A549 (cell line): ENCODE results near the gene RPAP3. TPM values are rescaled to one million over a fixed set of nuclear protein-coding genes. Genes with fewer than 3 reads are reported as not detected.

Experiments
- ATAC-seq, 2 experiments: fragments of 200-7000 bp in 1 of 2; fragments of >200 bp in 1 of 2; cut with Nextera tagmentation in 1 of 2; cut with Tn5 transposase in 1 of 2; 3 replicates each; pipeline versions ENCODE4 v1.8.0 to v1.9.1; 2018 to 2020; ENCODE audit warnings: mild to moderate bottlenecking in 1 of 2, moderate library complexity in 1 of 2
- CTCF ChIA-PET: fragments of 300-600 bp; sonication (Branson Sonifier 250); formaldehyde crosslinking; extraction: SDS; loops from one replicate; lab custom pipeline; 2021; ENCODE audit warnings: antibody characterized with exemption, inconsistent platforms; lab: Yijun Ruan, JAX
- POLR2A ChIA-PET: fragments of 350-600 bp; formaldehyde crosslinking; extraction: SDS; loops from one replicate; lab custom pipeline; 2021; ENCODE audit warnings: antibody characterized with exemption, inconsistent platforms; lab: Yijun Ruan, JAX
- DNase-seq, 2 experiments: peaks; one replicate each; pipeline versions ENCODE4 v3.0.0 to v3.0.0-alpha.2; 2011 to 2016; ENCODE audit warnings: low read depth in 1 of 2, low spot score in 1 of 2
- FAIRE-seq: peaks from 2 replicates; lab custom pipeline; 2011; peaks lifted over from hg19 to GRCh38; lab: Jason Lieb, UNC
- H3K27ac ChIP-seq, 2 experiments: fragments of >200 bp; sonication (Bioruptor Twin); formaldehyde crosslinking; 3 replicates each; pipeline ENCODE4 v1.5.1; 2016 to 2017
- H3K4me1 ChIP-seq: fragments of >200 bp; sonication (Bioruptor Twin); formaldehyde crosslinking; 3 replicates; pipeline ENCODE4 v1.6.1; 2016
- H3K4me2 ChIP-seq: fragments of >200 bp; sonication (Bioruptor Twin); formaldehyde crosslinking; 3 replicates; pipeline ENCODE4 v1.6.1; 2016
- H3K4me3 ChIP-seq: fragments of >200 bp; sonication (Bioruptor Twin); formaldehyde crosslinking; 3 replicates; pipeline ENCODE4 v1.5.1; 2016
- H3K9me3 ChIP-seq: fragments of >200 bp; sonication (Bioruptor Twin); formaldehyde crosslinking; 3 replicates; pipeline ENCODE4 v1.6.1; 2016
- BCL3 ChIP-seq: fragments of >200 bp; sonication (Bioruptor Twin); formaldehyde crosslinking; IDR thresholded peaks from 3 replicates; pipeline ENCODE4 v1.6.1; 2016
- CBX2 ChIP-seq: fragments of 200-600 bp; sonication (generic); IDR thresholded peaks from 2 replicates; pipeline ENCODE4 v1.6.1; 2016; ENCODE audit warnings: low read depth, mild to moderate bottlenecking, borderline replicate concordance
- FOXS1 ChIP-seq: fragments of 250-450 bp; sonication (Bioruptor Pico); IDR thresholded peaks from 2 replicates; pipeline ENCODE4 v1.5.0; 2020; ENCODE audit warnings: mild to moderate bottlenecking, moderate library complexity
- GATA3 ChIP-seq: IDR thresholded peaks from 2 replicates; pipeline ENCODE4 v1.6.1; 2012; ENCODE audit warnings: borderline replicate concordance
- HDAC2 ChIP-seq: fragments of 200-600 bp; sonication (generic); IDR thresholded peaks from 2 replicates; pipeline ENCODE4 v1.6.1; 2016
- HOXA7 ChIP-seq: fragments of 250-450 bp; sonication (Bioruptor Pico); IDR thresholded peaks from 2 replicates; pipeline ENCODE4 v1.5.0; 2020; ENCODE audit warnings: mild to moderate bottlenecking, moderate library complexity
- KDM1A ChIP-seq: fragments of 200-600 bp; sonication (generic); IDR thresholded peaks from 2 replicates; pipeline ENCODE4 v1.6.1; 2016; ENCODE audit warnings: low read depth, mild to moderate bottlenecking
- NFE2L2 ChIP-seq: fragments of 150-350 bp; conservative IDR thresholded peaks from 2 replicates; pipeline ENCODE4 v1.6.1; 2014; ENCODE audit warnings: low read length
- NR3C1 ChIP-seq: fragments of >200 bp; sonication (Bioruptor Twin); formaldehyde crosslinking; IDR thresholded peaks from 3 replicates; pipeline ENCODE4 v1.6.1; 2017
- PHF8 ChIP-seq: fragments of 200-600 bp; sonication (generic); IDR thresholded peaks from 2 replicates; pipeline ENCODE4 v1.6.1; 2016; ENCODE audit warnings: low read depth, mild to moderate bottlenecking, antibody characterized with exemption, moderate library complexity, borderline replicate concordance
- POLR2AphosphoS2 ChIP-seq: conservative IDR thresholded peaks from 2 replicates; pipeline ENCODE4 v1.6.1; 2012; ENCODE audit warnings: low read length, improper control_type of control experiment, inconsistent platforms
- RARB ChIP-seq: fragments of 250-450 bp; sonication (Bioruptor Pico); IDR thresholded peaks from 2 replicates; pipeline ENCODE4 v1.8.0; 2021; ENCODE audit warnings: mild to moderate bottlenecking, moderate library complexity
- SMC3 ChIP-seq: fragments of >200 bp; sonication (Bioruptor Twin); formaldehyde crosslinking; IDR thresholded peaks from 3 replicates; pipeline ENCODE4 v1.6.1; 2018; ENCODE audit warnings: inconsistent platforms
- TP53 ChIP-seq: fragments of 250-450 bp; sonication (Bioruptor Pico); IDR thresholded peaks from 2 replicates; pipeline ENCODE4 v1.5.0; 2021; ENCODE audit warnings: mild to moderate bottlenecking, moderate library complexity
- ZFP36 ChIP-seq: fragments of 450-650 bp; IDR thresholded peaks from 2 replicates; pipeline ENCODE4 v1.6.1; 2014; ENCODE audit warnings: borderline replicate concordance; ENCODE audit not compliant: partially characterized antibody
- ZNF302 ChIP-seq: fragments of 250-450 bp; sonication (Bioruptor Pico); IDR thresholded peaks from 2 replicates; pipeline ENCODE4 v1.9.0; 2021; ENCODE audit warnings: inconsistent platforms, mild to moderate bottlenecking, moderate library complexity
- WGBS: methylation state at CpG from one replicate; pipeline ENCODE4 v1.1.6; 2017; ENCODE audit errors: missing lambda C conversion rate; 5-methylcytosine and 5-hydroxymethylcytosine counted together
- polyA plus RNA-seq, 4 experiments: library from polyadenylated mRNA; depleted of rRNA in 3 of 4; stranded (reverse); fragments of >200 nt; fragmentation: RNase III in 1 of 4; extraction: RNeasy Plus Mini Kit Qiagen cat#74134 plus additional on column Dnase treatment in 1 of 4; gene quantifications; 2 replicates in 3 of 4; 3 replicates in 1 of 4; pipeline ENCODE4 v1.2.3, GENCODE V29; 2011 to 2017
- TF ChIP-seq, protein P1 (sequence below): IDR thresholded peaks from 2 replicates; pipeline ENCODE4 v1.6.1; 2012
- TF ChIP-seq, protein P2 (sequence below): fragments of >200 bp; sonication (Bioruptor Twin); formaldehyde crosslinking; IDR thresholded peaks from 2 replicates; pipeline ENCODE4 v1.6.1; 2016
- TF ChIP-seq, protein P3 (sequence below): fragments of 250-450 bp; sonication (Bioruptor Pico); IDR thresholded peaks from 2 replicates; pipeline ENCODE4 v1.5.0; 2021; ENCODE audit warnings: mild to moderate bottlenecking, moderate library complexity, borderline replicate concordance
- TF ChIP-seq, protein P4 (sequence below): fragments of 250-450 bp; sonication (Bioruptor Pico); IDR thresholded peaks from 2 replicates; pipeline ENCODE4 v1.5.0; 2020; ENCODE audit warnings: low read depth, mild to moderate bottlenecking, moderate library complexity
- TF ChIP-seq, protein P5 (sequence below): IDR thresholded peaks from 2 replicates; pipeline ENCODE4 v1.6.1; 2012

Gene RPAP3
- polyA plus RNA-seq, 2 of the 4 experiments (the other 2 are of a cell fraction) = 51.6 to 74.6 TPM

DNA sequence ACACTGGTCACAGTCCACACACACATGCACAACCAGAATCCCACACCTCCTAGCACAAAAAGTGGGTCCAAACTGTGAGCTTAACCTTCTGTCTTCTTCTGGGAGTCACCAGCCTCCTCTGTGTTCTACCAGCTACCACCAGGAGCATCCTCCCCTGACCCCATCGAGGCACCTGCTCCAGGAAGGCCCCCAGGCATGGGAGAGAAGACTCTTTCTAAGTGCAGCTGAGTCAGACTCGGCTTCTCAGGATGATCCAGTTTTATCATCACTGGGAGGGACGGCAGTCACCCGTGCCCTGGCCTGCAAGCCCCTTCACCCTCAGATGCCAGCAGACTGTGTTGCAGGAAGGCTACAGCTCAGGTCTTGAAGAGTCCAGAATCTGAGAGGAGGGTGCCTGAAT, 27.3 kb upstream of the RPAP3 start:
- Histone ChIP-seq H3K4me3 (no peak overlapping the region), H3K4me1 (no peaks in the 10 kb centered on the region), H3K27ac (no peak overlapping the region), H3K9me3 (no peaks in the 10 kb centered on the region), H3K4me2 (no peak overlapping the region)
- TF ChIP-seq NFE2L2 = no peak
- TF ChIP-seq, protein P1, sequence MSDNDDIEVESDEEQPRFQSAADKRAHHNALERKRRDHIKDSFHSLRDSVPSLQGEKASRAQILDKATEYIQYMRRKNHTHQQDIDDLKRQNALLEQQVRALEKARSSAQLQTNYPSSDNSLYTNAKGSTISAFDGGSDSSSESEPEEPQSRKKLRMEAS = no peak
- TF ChIP-seq KDM1A = no peak
- no peak for TF ChIP-seq HOXA7 (CRISPR knock-in tag)
- TF ChIP-seq, protein P2, sequence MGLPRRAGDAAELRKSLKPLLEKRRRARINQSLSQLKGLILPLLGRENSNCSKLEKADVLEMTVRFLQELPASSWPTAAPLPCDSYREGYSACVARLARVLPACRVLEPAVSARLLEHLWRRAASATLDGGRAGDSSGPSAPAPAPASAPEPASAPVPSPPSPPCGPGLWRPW = no peak
- no peak for TF ChIP-seq ZNF302 (CRISPR knock-in tag)
- no peak for TF ChIP-seq PHF8
- no peak for TF ChIP-seq CBX2
- TF ChIP-seq, protein P3, sequence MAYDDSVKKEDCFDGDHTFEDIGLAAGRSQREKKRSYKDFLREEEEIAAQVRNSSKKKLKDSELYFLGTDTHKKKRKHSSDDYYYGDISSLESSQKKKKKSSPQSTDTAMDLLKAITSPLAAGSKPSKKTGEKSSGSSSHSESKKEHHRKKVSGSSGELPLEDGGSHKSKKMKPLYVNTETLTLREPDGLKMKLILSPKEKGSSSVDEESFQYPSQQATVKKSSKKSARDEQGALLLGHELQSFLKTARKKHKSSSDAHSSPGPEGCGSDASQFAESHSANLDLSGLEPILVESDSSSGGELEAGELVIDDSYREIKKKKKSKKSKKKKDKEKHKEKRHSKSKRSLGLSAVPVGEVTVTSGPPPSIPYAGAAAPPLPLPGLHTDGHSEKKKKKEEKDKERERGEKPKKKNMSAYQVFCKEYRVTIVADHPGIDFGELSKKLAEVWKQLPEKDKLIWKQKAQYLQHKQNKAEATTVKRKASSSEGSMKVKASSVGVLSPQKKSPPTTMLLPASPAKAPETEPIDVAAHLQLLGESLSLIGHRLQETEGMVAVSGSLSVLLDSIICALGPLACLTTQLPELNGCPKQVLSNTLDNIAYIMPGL (CRISPR knock-in tag) = no peak
- TF ChIP-seq ZFP36 = no peak
- TF ChIP-seq SMC3 = no peak
- TF ChIP-seq POLR2AphosphoS2 = no peak
- TF ChIP-seq, protein P4, sequence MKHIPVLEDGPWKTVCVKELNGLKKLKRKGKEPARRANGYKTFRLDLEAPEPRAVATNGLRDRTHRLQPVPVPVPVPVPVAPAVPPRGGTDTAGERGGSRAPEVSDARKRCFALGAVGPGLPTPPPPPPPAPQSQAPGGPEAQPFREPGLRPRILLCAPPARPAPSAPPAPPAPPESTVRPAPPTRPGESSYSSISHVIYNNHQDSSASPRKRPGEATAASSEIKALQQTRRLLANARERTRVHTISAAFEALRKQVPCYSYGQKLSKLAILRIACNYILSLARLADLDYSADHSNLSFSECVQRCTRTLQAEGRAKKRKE (CRISPR knock-in tag) = no peak
- TF ChIP-seq NR3C1 = no peak
- TF ChIP-seq, protein P5, sequence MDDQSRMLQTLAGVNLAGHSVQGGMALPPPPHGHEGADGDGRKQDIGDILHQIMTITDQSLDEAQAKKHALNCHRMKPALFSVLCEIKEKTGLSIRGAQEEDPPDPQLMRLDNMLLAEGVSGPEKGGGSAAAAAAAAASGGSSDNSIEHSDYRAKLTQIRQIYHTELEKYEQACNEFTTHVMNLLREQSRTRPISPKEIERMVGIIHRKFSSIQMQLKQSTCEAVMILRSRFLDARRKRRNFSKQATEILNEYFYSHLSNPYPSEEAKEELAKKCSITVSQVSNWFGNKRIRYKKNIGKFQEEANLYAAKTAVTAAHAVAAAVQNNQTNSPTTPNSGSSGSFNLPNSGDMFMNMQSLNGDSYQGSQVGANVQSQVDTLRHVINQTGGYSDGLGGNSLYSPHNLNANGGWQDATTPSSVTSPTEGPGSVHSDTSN = no peak
- no peak for TF ChIP-seq TP53 (CRISPR knock-in tag)
- ATAC-seq = no peak
- CTCF ChIA-PET = interaction anchor here (0.6 to 43.9 kb wide), 11 partner anchors 8 to 228 kb away, joined by 3 to 1399 read pairs (median 4); partner anchors contain the start of genes RAPGEF3 and SLC48A1
- POLR2A ChIA-PET = no interaction called here
- no peak for DNase-seq
- WGBS = 29% methylated on average over 4 of the region's 4 CpGs
- no peak for FAIRE-seq

DNA sequence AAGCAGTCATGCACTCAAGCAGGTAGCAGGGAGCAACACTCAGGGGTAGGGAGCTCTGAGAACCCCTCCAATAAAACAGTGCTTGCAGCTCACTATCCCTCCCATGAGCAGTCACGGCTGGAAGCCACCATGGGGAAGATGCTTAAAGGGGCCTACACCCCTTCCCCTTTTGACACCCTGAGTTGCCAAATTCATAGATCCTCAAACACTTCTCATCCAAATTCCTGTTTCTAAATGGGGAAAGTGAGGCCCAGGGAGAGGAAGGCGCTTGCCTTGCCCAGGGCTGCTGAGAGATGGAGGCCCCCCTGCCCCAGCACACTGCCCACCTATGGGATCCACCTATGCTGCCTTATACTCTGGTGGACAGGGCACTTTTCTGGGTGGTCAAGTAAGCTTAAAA, 26.7 kb upstream of the RPAP3 start:
- H3K4me3 ChIP-seq = no peak overlapping the region
- no peaks in the 10 kb centered on the region for H3K4me1 ChIP-seq
- POLR2A ChIA-PET = no interaction called here
- no peak overlapping the region for H3K4me2 ChIP-seq
- CTCF ChIA-PET = interaction anchor here (1.1 to 43.9 kb wide), 9 partner anchors 9 to 116 kb away, joined by 3 to 1399 read pairs (median 6); partner anchors contain the start of genes RAPGEF3 and SLC48A1
- WGBS = 63% methylated on average over 2 of the region's 2 CpGs
- FAIRE-seq = no peak
- no peak overlapping the region for H3K27ac ChIP-seq
- no peak for ATAC-seq
- no peaks in the 10 kb centered on the region for H3K9me3 ChIP-seq
- TF ChIP-seq HDAC2 (no peak), BCL3 (no peak)
- no peak for DNase-seq

GRCh38 chr12:47731723-47732122, 25.9 kb upstream of the RPAP3 start:
- no peak overlapping the region for H3K4me3 ChIP-seq
- TF ChIP-seq, protein P1 = no peak
- TF ChIP-seq PHF8 = no peak
- no peak for TF ChIP-seq GATA3
- no peak for TF ChIP-seq RARB (CRISPR knock-in tag)
- TF ChIP-seq FOXS1 (CRISPR knock-in tag) = no peak
- TF ChIP-seq, all 56 proteins: peak for 0
- FAIRE-seq (no peak), DNase-seq (no peak), ATAC-seq (no peak)
- no peak overlapping the region for H3K4me2 ChIP-seq
- ChIA-PET CTCF (interaction anchor here (1.1 to 43.9 kb wide), 7 partner anchors 9 to 117 kb away, joined by 3 to 1399 read pairs (median 6); partner anchors contain the start of gene SLC48A1), POLR2A (no interaction called here)
- no peaks in the 10 kb centered on the region for H3K4me1 ChIP-seq
- H3K27ac ChIP-seq = no peak overlapping the region
- 50% methylated on average over 5 of the region's 5 CpGs for WGBS
- H3K9me3 ChIP-seq = no peaks in the 10 kb centered on the region
